ENCODE data around the gene RAB3GAP1.

Gene RAB3GAP1

DNA sequence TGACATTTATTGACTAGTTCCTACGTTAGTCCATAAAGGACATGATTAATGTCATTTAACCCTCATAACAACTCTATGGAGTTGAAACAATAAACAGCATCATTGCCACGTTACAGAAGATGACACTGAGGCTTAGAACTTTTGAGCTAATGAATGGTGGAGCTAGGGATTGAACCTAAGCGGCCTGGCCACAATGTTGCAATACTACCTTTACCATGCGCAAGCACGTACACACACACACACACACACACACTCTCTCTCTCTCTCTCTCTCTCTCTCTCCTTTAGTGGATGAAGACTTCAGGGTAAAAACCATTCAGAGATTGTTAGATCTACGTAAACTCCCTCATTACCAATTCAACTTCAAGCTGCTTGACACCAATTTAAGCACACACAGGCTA, 4.0 kb upstream of the RAB3GAP1 start:
- TF ChIP-seq EZH2phosphoT487 (IDR thresholded peaks at IDR 0.05; ENCODE audit: low read length) (no peak), EZH2 (optimal IDR thresholded peaks at IDR 0.05; ENCODE audit: low read depth, low read length) (no peak)
- TF ChIP-seq, protein P1, sequence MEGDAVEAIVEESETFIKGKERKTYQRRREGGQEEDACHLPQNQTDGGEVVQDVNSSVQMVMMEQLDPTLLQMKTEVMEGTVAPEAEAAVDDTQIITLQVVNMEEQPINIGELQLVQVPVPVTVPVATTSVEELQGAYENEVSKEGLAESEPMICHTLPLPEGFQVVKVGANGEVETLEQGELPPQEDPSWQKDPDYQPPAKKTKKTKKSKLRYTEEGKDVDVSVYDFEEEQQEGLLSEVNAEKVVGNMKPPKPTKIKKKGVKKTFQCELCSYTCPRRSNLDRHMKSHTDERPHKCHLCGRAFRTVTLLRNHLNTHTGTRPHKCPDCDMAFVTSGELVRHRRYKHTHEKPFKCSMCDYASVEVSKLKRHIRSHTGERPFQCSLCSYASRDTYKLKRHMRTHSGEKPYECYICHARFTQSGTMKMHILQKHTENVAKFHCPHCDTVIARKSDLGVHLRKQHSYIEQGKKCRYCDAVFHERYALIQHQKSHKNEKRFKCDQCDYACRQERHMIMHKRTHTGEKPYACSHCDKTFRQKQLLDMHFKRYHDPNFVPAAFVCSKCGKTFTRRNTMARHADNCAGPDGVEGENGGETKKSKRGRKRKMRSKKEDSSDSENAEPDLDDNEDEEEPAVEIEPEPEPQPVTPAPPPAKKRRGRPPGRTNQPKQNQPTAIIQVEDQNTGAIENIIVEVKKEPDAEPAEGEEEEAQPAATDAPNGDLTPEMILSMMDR (IDR thresholded peaks at IDR 0.05; ENCODE audit: low read length), result no peak
- DNase-seq, result no peak
- no peaks in the 10 kb centered on the region for H4K20me1 ChIP-seq (ENCODE audit: insufficient read depth, low read length)
- no peak overlapping the region for H3K9ac ChIP-seq (ENCODE audit: low read length)
- H3K27ac ChIP-seq (ENCODE audit: low read length), result no peak overlapping the region
- H3K4me1 ChIP-seq (ENCODE audit: low read length), result 0 out of 2 replicates have a peak, but pooled peaks cover under 1% of the 10 kb centered on the region
- peaks cover 14% of the 10 kb centered on the region for H3F3A ChIP-seq (ENCODE audit: insufficient read depth, low read length)
- no peaks in the 10 kb centered on the region for H3K27me3 ChIP-seq (replicated peaks; ENCODE audit: insufficient read depth, low read length)
- no peaks in the 10 kb centered on the region for H3K9me2 ChIP-seq (replicated peaks; ENCODE audit: insufficient read depth, low read length)
- no peak overlapping the region for H2AFZ ChIP-seq (ENCODE audit: low read length)
- H3K9me3 ChIP-seq (replicated peaks; ENCODE audit: insufficient read depth, low read length), result no peaks in the 10 kb centered on the region
- H3K4me2 ChIP-seq (ENCODE audit: low read depth, low read length), result no peak overlapping the region
- H3K36me3 ChIP-seq (replicated peaks; ENCODE audit: insufficient read depth, low read length), result no peaks in the 10 kb centered on the region
- H3K4me3 ChIP-seq (ENCODE audit: low read length), result no peak overlapping the region
- H3K79me2 ChIP-seq (ENCODE audit: low read length), result peaks cover 10% of the 10 kb centered on the region

DNA sequence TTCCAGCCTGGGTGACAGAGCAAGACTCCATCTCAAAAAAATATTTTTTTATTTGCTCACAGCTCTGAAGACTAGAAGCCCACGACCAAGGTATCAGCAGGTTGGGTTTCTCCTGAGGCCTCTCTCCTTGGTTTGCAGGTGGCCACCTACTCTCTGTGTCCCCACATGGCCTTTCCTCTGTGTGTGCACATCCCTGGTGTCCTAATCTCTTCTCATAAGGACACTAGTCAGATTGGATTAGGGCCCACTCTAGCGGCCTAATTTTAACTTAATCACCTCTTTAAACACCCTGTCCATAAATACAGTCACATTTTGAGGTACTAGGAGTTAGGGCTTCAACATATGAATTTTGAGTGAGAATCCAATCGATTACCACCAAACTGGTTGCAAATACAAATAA, 2.0 kb upstream of the RAB3GAP1 start:
- Histone ChIP-seq H3K9ac (ENCODE audit: low read length) (no peak overlapping the region), H4K20me1 (ENCODE audit: insufficient read depth, low read length) (no peaks in the 10 kb centered on the region), H3F3A (ENCODE audit: insufficient read depth, low read length) (peaks cover 17% of the 10 kb centered on the region), H3K27me3 (replicated peaks; ENCODE audit: insufficient read depth, low read length) (no peaks in the 10 kb centered on the region), H3K9me2 (replicated peaks; ENCODE audit: insufficient read depth, low read length) (no peaks in the 10 kb centered on the region), H3K4me1 (ENCODE audit: low read length) (peaks cover 14% of the 10 kb centered on the region), H3K4me3 (ENCODE audit: low read length) (no peak overlapping the region), H3K79me2 (ENCODE audit: low read length) (peaks cover 30% of the 10 kb centered on the region), H2AFZ (ENCODE audit: low read length) (no peak overlapping the region), H3K4me2 (ENCODE audit: low read depth, low read length) (no peak overlapping the region), H3K27ac (ENCODE audit: low read length) (no peak overlapping the region), H3K9me3 (replicated peaks; ENCODE audit: insufficient read depth, low read length) (no peaks in the 10 kb centered on the region), H3K36me3 (replicated peaks; ENCODE audit: insufficient read depth, low read length) (no peaks in the 10 kb centered on the region)
- no peak for DNase-seq
- TF ChIP-seq, protein P1 (IDR thresholded peaks at IDR 0.05; ENCODE audit: low read length), result no peak
- TF ChIP-seq EZH2phosphoT487 (IDR thresholded peaks at IDR 0.05; ENCODE audit: low read length) (no peak), EZH2 (optimal IDR thresholded peaks at IDR 0.05; ENCODE audit: low read depth, low read length) (no peak)

DNA sequence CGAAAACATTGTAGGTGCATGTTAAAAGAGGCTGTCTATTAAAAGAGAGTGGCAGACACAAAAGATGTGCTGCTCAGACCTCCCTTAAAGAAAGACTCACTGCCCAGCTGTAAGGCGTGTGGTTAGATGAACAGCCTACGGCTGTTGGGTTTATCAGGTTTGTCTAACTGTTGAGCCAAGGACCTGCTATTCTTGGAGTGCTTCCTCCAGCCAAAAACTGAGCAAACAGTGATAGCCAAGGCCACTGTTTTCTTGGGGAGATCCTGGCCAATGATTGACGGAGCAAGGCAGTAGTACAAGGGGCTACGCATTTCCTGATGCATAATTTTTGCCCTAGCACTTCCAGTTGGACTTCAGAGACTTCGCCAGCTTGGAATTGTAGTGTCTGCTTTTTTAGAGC, 1.4 kb upstream of the RAB3GAP1 start:
- Histone ChIP-seq H3K9me2 (replicated peaks; ENCODE audit: insufficient read depth, low read length) (no peaks in the 10 kb centered on the region), H3K4me2 (ENCODE audit: low read depth, low read length) (no peak overlapping the region), H2AFZ (ENCODE audit: low read length) (no peak overlapping the region), H3K27ac (ENCODE audit: low read length) (no peak overlapping the region), H3K4me3 (ENCODE audit: low read length) (no peak overlapping the region), H3K9me3 (replicated peaks; ENCODE audit: insufficient read depth, low read length) (no peaks in the 10 kb centered on the region), H3K79me2 (ENCODE audit: low read length) (peaks cover 35% of the 10 kb centered on the region), H3F3A (ENCODE audit: insufficient read depth, low read length) (peaks cover 17% of the 10 kb centered on the region), H3K4me1 (ENCODE audit: low read length) (peaks cover 14% of the 10 kb centered on the region), H3K36me3 (replicated peaks; ENCODE audit: insufficient read depth, low read length) (no peaks in the 10 kb centered on the region), H3K27me3 (replicated peaks; ENCODE audit: insufficient read depth, low read length) (no peaks in the 10 kb centered on the region), H4K20me1 (ENCODE audit: insufficient read depth, low read length) (no peaks in the 10 kb centered on the region), H3K9ac (ENCODE audit: low read length) (no peak overlapping the region)
- TF ChIP-seq EZH2 (optimal IDR thresholded peaks at IDR 0.05; ENCODE audit: low read depth, low read length) (no peak), EZH2phosphoT487 (IDR thresholded peaks at IDR 0.05; ENCODE audit: low read length) (no peak)
- TF ChIP-seq, protein P1 (IDR thresholded peaks at IDR 0.05; ENCODE audit: low read length), result no peak
- no peak for DNase-seq
